ENCODE measurements around the gene TAPT1.
"Not testable (repeated sequence)": the region's sequence is repeated elsewhere in the genome, so short reads cannot be mapped to it uniquely, and the experiment has no call there.

The TAPT1 gene

GRCh38 chr4:16165931-16166330 lies 60.3 kb downstream of the TAPT1 start:
- DNase-seq = no peak

- DNase-seq = no peak
Measured at GRCh38 chr4:16162891-16163290, 63.4 kb downstream of the TAPT1 start.

- no peak for DNase-seq
Measured at GRCh38 chr4:16161851-16162408, 64.3 kb downstream of the TAPT1 start.

GRCh38 chr4:16160457-16160856 lies 65.8 kb downstream of the TAPT1 start:
- DNase-seq = no peak

GRCh38 chr4:16159286-16159685 lies 67.0 kb downstream of the TAPT1 start:
- no peak for DNase-seq

- DNase-seq = no peak
Measured at GRCh38 chr4:16158504-16158852, 67.8 kb downstream of the TAPT1 start.

- no peak for DNase-seq
Measured at GRCh38 chr4:16157609-16158503, 68.4 kb downstream of the TAPT1 start.

- no peak for DNase-seq
Measured at GRCh38 chr4:16155528-16156169, 70.6 kb downstream of the TAPT1 start.

GRCh38 chr4:16154451-16154850 lies 71.8 kb downstream of the TAPT1 start:
- no peak for DNase-seq

- no peak for DNase-seq
Measured at GRCh38 chr4:16150716-16151115, 75.6 kb downstream of the TAPT1 start.

GRCh38 chr4:16144913-16145312 lies 81.4 kb downstream of the TAPT1 start:
- DNase-seq = not testable (repeated sequence)

- DNase-seq = no peak
Measured at GRCh38 chr4:16142598-16143310, 83.5 kb downstream of the TAPT1 start.

- DNase-seq = no peak
Measured at GRCh38 chr4:16140879-16141249, 85.4 kb downstream of the TAPT1 start.

GRCh38 chr4:16140231-16140878 lies 85.9 kb downstream of the TAPT1 start:
- no peak for DNase-seq

GRCh38 chr4:16139066-16139945 lies 87.0 kb downstream of the TAPT1 start:
- no peak for DNase-seq

- no peak for DNase-seq
Measured at GRCh38 chr4:16136827-16137226, 89.4 kb downstream of the TAPT1 start.

GRCh38 chr4:16136311-16136710 lies 90.0 kb downstream of the TAPT1 start:
- no peak for DNase-seq

GRCh38 chr4:16133406-16133805 lies 92.9 kb downstream of the TAPT1 start:
- DNase-seq = no peak

- DNase-seq = no peak
Measured at GRCh38 chr4:16131293-16131692, 95.0 kb downstream of the TAPT1 start.

GRCh38 chr4:16129336-16129735 lies 96.9 kb downstream of the TAPT1 start:
- no peak for DNase-seq

GRCh38 chr4:16126714-16127113 lies 99.6 kb downstream of the TAPT1 start:
- DNase-seq = no peak

All from NCI-H2171 (cell line).